ENCODE results near the gene EIF2B2. TPM values are rescaled to one million over a fixed set of nuclear protein-coding genes. Genes with fewer than 3 reads are reported as not detected.

The EIF2B2 gene
- total and polyA plus RNA-seq, 2 of the 13 experiments (the other 11 are each of a cell fraction or from before 2014, with no cell fraction given) = 54.4 to 78.6 TPM

GRCh38 chr14:75050852-75051555 is 48.3 kb downstream of the EIF2B2 start, which contains the start of gene MLH3 (continued):
- TF ChIP-seq GMEB2 (CRISPR knock-in tag; IDR thresholded peaks at IDR 0.05; ENCODE audit: low read depth) (peak; percentile 45; the same call in 1 of the 2 replicates), ZNF615 (CRISPR knock-in tag; IDR thresholded peaks at IDR 0.05; ENCODE audit: borderline replicate concordance) (no peak), ZFP41 (CRISPR knock-in tag; IDR thresholded peaks at IDR 0.05; ENCODE audit: borderline replicate concordance) (no peak), MATR3 (CRISPR knock-in tag; IDR thresholded peaks at IDR 0.05) (no peak), ZNF703 (CRISPR knock-in tag; IDR thresholded peaks at IDR 0.05; ENCODE audit: borderline replicate concordance) (0 out of 2 replicates have a peak, but pooled peaks have one; percentile 60), ZNF747 (CRISPR knock-in tag; IDR thresholded peaks at IDR 0.05; ENCODE audit: borderline replicate concordance) (no peak), EED (CRISPR knock-in tag; IDR thresholded peaks at IDR 0.05) (peak; percentile 68; the same call in 1 of the 2 replicates), STAT5B (CRISPR knock-in tag; IDR thresholded peaks at IDR 0.05) (no peak), TCF12 (IDR thresholded peaks at IDR 0.05) (no peak), TCF12 (CRISPR knock-in tag; IDR thresholded peaks at IDR 0.05) (peak; percentile 0; the same call in 1 of the 2 replicates), ZNF12 (CRISPR knock-in tag; IDR thresholded peaks at IDR 0.05) (no peak), ZNF761 (CRISPR knock-in tag; conservative IDR thresholded peaks at IDR 0.05) (no peak), TFDP1 (CRISPR knock-in tag; IDR thresholded peaks at IDR 0.05; ENCODE audit: borderline replicate concordance) (peak; percentile 92), HOXA3 (CRISPR knock-in tag; IDR thresholded peaks at IDR 0.05) (no peak; the same call in 1 of the 2 replicates), SPEN (CRISPR knock-in tag; IDR thresholded peaks at IDR 0.05; ENCODE audit: low read depth) (peak; percentile 82), MNT (IDR thresholded peaks at IDR 0.05) (no peak)
- TF ChIP-seq, protein P1, sequence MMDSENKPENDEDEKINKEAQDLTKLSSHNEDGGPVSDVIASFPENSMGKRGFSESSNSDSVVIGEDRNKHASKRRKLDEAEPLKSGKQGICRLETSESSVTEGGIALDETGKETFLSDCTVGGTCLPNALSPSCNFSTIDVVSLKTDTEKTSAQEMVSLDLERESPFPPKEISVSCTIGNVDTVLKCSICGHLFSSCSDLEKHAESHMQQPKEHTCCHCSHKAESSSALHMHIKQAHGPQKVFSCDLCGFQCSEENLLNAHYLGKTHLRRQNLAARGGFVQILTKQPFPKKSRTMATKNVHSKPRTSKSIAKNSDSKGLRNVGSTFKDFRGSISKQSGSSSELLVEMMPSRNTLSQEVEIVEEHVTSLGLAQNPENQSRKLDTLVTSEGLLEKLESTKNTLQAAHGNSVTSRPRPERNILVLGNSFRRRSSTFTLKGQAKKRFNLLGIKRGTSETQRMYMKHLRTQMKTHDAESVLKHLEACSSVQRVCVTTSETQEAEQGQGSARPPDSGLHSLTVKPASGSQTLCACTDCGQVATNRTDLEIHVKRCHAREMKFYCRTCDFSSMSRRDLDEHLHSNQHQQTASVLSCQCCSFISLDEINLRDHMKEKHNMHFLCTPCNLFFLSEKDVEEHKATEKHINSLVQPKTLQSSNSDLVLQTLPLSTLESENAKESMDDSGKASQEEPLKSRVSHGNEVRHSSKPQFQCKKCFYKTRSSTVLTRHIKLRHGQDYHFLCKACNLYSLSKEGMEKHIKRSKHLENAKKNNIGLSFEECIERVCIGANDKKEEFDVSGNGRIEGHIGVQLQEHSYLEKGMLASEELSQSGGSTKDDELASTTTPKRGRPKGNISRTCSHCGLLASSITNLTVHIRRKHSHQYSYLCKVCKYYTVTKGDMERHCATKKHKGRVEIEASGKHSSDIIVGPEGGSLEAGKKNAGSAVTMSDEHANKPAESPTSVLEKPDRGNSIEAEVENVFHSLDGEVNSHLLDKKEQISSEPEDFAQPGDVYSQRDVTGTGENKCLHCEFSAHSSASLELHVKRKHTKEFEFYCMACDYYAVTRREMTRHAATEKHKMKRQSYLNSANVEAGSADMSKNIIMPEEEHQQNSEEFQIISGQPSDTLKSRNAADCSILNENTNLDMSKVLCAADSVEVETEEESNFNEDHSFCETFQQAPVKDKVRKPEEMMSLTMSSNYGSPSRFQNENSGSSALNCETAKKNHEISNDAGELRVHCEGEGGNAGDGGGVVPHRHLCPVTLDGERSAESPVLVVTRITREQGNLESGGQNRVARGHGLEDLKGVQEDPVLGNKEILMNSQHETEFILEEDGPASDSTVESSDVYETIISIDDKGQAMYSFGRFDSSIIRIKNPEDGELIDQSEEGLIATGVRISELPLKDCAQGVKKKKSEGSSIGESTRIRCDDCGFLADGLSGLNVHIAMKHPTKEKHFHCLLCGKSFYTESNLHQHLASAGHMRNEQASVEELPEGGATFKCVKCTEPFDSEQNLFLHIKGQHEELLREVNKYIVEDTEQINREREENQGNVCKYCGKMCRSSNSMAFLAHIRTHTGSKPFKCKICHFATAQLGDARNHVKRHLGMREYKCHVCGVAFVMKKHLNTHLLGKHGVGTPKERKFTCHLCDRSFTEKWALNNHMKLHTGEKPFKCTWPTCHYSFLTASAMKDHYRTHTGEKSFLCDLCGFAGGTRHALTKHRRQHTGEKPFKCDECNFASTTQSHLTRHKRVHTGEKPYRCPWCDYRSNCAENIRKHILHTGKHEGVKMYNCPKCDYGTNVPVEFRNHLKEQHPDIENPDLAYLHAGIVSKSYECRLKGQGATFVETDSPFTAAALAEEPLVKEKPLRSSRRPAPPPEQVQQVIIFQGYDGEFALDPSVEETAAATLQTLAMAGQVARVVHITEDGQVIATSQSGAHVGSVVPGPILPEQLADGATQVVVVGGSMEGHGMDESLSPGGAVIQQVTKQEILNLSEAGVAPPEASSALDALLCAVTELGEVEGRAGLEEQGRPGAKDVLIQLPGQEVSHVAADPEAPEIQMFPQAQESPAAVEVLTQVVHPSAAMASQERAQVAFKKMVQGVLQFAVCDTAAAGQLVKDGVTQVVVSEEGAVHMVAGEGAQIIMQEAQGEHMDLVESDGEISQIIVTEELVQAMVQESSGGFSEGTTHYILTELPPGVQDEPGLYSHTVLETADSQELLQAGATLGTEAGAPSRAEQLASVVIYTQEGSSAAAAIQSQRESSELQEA (CRISPR knock-in tag; IDR thresholded peaks at IDR 0.05; ENCODE audit: not compliant biosample characterization) = peak; percentile 70

All from HepG2 (cell line).